ENCODE results near the gene KCTD3. TPM values are rescaled to one million over a fixed set of nuclear protein-coding genes. Genes with fewer than 3 reads are reported as not detected.

Gene KCTD3
- total RNA-seq, 6 experiments from 2014 or later = 33.0 to 43.5 (median 39.3) TPM

- Histone ChIP-seq H3K27me3 (no peaks in the 10 kb centered on the region), H3K9me3 (no peaks in the 10 kb centered on the region), H3K27ac (no peak overlapping the region), H3K4me1 (peaks cover 0 to 10% (median 0%) of the 10 kb centered on the region in 4 donors), H3K36me3 (no peaks in the 10 kb centered on the region), H3K4me3 (no peak overlapping the region)
- ATAC-seq (no peak), DNase-seq (no peak)
- intact Hi-C loops (cut with DNase I) = no loop called here
- TF ChIP-seq POLR2A (IDR thresholded peaks at IDR 0.05) (no peak), CTCF (IDR thresholded peaks at IDR 0.05) (no peak)
- 100% methylated on average over 1 of the region's 1 CpG for WGBS (ENCODE audit: insufficient coverage, low coverage, low lambda C conversion rate, missing lambda C conversion rate)
These were observed 20.1 kb upstream of the KCTD3 start for GRCh38 chr1:215547011-215547410.

- H3K27me3 ChIP-seq = no peaks in the 10 kb centered on the region
- DNase-seq (no peak), ATAC-seq (no peak)
- no peaks in the 10 kb centered on the region for H3K36me3 ChIP-seq
- no peak overlapping the region for H3K27ac ChIP-seq
- intact Hi-C loops (cut with DNase I) = no loop called here
- no peak for TF ChIP-seq POLR2A (IDR thresholded peaks at IDR 0.05)
- no peak overlapping the region for H3K4me3 ChIP-seq
- H3K9me3 ChIP-seq = no peaks in the 10 kb centered on the region
- 86% methylated on average over 5 of the region's 5 CpGs for WGBS (ENCODE audit: insufficient coverage, low coverage, low lambda C conversion rate, missing lambda C conversion rate)
- H3K4me1 ChIP-seq = no peaks in the 10 kb centered on the region
These were observed 15.3 kb upstream of the KCTD3 start for GRCh38 chr1:215551806-215552205.

- ATAC-seq = no peak
- 75% methylated on average over 1 of the region's 1 CpG for WGBS (ENCODE audit: insufficient coverage, low coverage, low lambda C conversion rate, missing lambda C conversion rate)
- DNase-seq = no peak
- Histone ChIP-seq H3K4me3 (no peak overlapping the region), H3K27ac (no peak overlapping the region), H3K36me3 (no peaks in the 10 kb centered on the region), H3K27me3 (no peaks in the 10 kb centered on the region), H3K9me3 (no peaks in the 10 kb centered on the region), H3K4me1 (no peaks in the 10 kb centered on the region)
- TF ChIP-seq CTCF (IDR thresholded peaks at IDR 0.05) = no peak
- TF ChIP-seq POLR2A (IDR thresholded peaks at IDR 0.05) = no peak
- intact Hi-C loops (cut with DNase I) = no loop called here
These were observed 12.2 kb upstream of the KCTD3 start for GRCh38 chr1:215554865-215555264.

GRCh38 chr1:215555531-215555930 lies 11.6 kb upstream of the KCTD3 start:
- DNase-seq (no peak), ATAC-seq (no peak)
- H3K9me3 ChIP-seq = no peaks in the 10 kb centered on the region
- H3K36me3 ChIP-seq = no peaks in the 10 kb centered on the region
- H3K4me1 ChIP-seq = no peaks in the 10 kb centered on the region
- intact Hi-C loops (cut with DNase I) = no loop called here
- H3K27ac ChIP-seq = no peak overlapping the region
- TF ChIP-seq CTCF (IDR thresholded peaks at IDR 0.05) (no peak), POLR2A (IDR thresholded peaks at IDR 0.05) (no peak)
- 42% methylated on average over 1 of the region's 1 CpG for WGBS (ENCODE audit: insufficient coverage, low coverage, low lambda C conversion rate, missing lambda C conversion rate)
- H3K4me3 ChIP-seq = no peak overlapping the region
- H3K27me3 ChIP-seq = no peaks in the 10 kb centered on the region

GRCh38 chr1:215556996-215557395 lies 10.1 kb upstream of the KCTD3 start:
- WGBS (ENCODE audit: insufficient coverage, low coverage, low lambda C conversion rate, missing lambda C conversion rate) = no CpG with 5 or more reads among the region's 2 CpGs
- H3K9me3 ChIP-seq = no peaks in the 10 kb centered on the region
- TF ChIP-seq POLR2A (IDR thresholded peaks at IDR 0.05) (no peak), CTCF (IDR thresholded peaks at IDR 0.05) (no peak)
- no peak overlapping the region for H3K4me3 ChIP-seq
- ATAC-seq (no peak), DNase-seq (no peak)
- no peaks in the 10 kb centered on the region for H3K36me3 ChIP-seq
- H3K27ac ChIP-seq = no peak overlapping the region
- intact Hi-C loops (cut with DNase I) = no loop called here
- H3K4me1 ChIP-seq = no peaks in the 10 kb centered on the region
- no peaks in the 10 kb centered on the region for H3K27me3 ChIP-seq

Measured in right lobe of liver (tissue), 6 donors.